ENCODE data around the gene SGMS1. TPM values are rescaled to one million over a fixed set of nuclear protein-coding genes. Genes with fewer than 3 reads are reported as not detected.

The SGMS1 gene
- polyA plus RNA-seq, 10 donors = 20.0 to 29.5 (median 22.8) TPM

DNA sequence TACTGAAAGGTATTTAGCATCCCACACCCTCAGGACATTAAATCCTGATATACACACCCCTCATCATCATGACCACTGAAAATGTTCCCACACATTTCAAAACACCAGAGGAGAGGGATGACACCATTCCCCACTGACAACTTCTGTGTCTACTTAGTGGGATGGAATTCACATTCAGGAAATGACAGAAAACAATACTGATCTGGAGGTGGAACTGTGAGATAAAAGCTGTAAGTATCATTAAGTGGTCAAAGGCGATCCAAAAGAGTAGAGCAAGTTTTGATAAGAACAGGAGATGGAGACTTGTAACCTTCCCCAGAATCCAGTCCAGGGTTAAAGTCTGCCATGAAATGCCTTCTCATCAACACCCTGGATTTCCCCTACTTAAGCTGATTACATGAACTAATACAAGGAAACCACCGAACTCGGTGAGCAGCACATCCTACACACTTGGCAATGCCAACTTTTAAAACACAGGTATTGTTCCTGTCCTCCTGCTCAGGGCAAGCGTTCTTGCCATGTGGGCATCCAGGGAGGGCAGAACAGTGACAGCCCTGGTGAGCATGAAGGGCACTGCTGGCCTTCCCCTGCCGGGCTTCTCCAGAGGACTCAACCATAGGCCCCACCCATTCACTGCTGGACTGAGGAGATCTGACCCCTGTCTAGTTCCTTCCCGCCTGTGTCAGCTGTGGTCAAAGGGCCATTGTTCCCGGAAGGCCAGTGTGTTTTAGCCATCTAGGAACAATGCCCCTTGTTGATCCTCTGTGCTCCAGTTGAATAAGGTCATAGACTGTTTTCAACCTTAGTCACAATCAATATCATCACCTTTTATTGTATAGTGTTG lies 85.0 kb downstream of the SGMS1 start:
- no peak for DNase-seq

DNA sequence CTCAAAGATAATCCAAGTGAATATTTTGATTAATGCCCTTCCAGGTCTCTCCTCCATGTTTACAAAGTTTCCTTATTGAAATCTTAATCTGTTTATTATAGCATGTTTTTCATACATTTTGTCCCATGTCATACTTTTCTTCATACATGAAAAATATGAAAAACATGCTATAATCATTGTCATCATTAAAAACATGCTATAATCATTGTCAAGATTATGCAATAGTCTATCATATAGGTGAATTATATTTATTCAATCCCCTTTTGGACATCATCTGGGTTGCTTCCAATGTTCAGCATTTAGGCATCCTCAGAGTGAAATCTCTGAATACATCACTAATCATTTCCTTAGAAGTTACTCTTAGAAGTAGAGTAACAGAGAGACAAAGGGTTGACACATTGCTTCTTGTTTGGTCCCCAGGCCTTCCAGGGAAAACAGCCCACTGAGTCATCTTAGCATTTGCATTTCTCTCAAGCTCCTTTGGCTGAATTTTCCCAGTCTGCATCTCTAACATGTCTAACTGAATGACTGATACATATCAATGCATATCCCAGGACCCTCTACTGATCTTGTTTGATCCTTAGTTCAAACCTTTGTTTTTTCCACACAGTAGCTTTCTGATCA lies 87.0 kb downstream of the SGMS1 start:
- no peak for DNase-seq

DNA sequence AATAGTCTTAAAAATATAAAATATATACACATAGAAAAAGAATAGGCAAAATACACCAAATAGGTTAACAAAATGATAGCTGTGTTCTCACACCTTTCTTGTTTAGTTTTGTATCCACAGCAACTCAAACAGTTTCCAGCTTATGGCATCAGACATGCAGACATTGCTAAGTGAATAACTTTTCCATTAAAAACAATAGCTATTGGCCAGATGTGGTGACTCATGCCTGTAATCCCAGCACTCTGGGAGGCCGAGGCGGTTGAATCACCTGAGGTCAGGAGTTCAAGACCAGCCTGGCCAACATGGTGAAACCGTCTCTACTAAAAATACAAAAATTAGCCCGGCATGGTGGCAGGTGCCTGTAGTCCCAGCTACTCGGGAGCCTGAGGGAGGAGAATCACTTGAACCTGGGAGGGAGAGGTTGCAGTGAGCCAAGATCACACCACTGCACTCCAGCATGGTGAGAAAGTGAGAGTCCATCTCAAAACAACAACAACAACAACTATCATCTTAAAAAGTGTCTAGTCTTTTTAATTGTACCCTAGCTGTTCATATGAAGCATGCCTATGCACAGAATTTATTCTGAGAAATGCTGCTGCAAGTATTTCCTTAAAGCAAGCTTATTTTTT lies 88.9 kb downstream of the SGMS1 start:
- DNase-seq = peak in 1 of 3 donors; percentile 26

DNA sequence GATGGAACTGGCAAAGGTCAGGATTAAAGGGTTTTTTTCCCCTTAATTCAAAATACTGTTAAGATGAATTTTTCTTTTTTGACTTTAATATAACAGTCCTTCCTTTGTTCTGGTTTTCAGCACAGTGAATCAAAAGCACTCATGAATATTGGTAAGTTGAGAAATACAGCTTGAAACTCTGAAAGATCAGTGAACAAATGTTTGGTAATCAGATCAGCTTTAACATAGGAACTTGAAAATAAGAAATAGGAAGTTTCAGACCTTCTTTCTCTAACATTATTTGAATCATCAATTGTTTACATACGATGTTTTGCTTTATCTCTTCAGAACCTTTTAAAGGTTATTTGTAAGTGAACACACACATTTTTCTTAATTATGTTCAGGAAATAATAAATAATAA lies 90.5 kb downstream of the SGMS1 start:
- DNase-seq = no peak

DNA sequence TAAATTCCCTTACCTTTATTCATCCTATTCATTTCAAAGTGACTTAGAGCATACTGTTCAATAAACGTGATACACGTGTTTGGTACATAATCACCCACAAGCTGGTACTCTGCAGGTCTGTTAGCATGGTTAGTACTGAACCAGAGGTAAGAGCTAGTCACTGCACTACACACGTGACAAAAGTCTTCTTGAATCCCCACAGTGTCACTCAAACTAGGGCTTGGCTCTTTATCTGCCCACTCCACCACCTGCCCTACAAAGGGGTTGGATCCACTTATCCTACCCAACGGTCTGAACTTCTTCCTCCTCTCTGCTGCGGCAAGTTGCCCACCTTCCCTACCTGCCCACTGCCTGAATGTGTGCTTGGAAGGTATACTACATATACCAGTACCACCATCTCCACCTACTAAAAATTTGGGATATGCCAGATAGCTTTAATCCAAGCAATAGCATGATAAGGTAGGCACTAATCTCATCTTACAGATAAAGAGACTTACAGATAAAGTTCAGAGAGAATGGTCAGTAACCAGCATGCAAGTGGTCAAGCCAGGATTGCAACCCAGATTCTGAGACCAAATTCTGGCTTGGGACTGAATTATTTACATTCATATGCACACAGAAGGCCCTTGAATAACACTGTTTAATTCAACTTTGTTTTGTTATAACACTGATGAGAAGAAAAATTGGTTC lies 92.2 kb downstream of the SGMS1 start:
- no peak for DNase-seq

DNA sequence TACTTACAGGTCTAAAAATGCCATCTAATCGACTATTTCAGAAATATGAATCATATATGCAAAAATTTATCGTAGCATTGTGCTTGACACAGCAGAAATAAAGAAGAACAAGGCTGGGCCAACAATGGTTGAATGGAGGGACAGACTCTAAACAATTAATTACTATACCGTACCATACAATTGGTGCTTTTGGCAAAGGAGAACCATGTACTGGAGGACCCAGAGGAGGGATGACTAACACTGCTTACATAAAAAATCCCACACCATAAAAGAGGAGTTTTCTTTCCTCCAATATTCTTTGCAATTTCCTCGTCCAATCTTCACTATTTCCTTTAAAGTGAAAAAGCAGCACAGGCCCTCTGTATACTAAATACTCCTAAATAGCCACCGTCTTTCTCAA lies 94.1 kb downstream of the SGMS1 start:
- no peak for DNase-seq

DNA sequence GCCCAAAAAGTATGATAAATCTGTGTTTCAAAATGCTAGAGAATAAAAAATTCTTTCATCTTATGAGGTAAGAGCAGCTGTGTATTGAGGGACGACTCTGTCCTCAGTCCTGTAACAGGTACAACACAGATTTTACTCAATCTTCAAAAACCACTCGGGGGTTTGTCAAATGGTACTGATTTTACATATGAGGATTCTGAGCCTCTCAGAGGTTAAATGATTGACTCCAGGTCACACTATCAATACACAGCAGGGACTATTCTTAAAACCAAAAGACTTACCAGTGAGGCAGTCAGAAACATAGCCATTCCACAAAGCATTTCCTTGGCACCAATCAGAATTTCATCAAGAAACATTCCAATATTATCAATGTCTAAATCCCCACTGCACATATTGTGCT lies 95.5 kb downstream of the SGMS1 start:
- DNase-seq = no peak

DNA sequence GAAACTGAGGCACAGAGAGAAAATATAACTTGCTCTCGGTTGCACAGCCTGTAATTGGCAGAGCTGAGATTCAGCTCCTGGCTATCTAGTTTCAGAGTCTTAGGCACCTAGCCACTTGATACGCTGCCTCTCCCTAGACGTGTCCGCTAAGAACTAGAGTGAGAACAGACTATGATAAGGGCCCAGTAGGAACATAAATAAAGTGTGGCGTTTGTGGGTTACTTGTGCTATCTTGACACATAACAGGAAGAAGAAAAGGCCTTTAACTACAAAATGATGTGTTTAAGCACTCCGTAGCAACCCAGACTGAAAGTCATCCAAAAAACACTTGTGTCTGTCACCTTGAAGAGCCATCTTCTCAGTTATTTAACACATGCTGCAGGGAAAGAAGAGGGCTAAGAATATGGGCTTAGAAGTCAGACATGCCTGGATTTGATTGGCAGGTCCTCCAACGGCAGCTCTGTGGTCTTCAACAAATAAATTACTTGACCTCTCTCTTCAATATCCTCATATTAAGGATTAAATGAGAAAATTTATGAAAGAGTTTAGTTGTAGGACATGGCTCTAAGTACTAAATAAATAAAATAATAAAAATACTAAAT lies 96.2 kb downstream of the SGMS1 start:
- no peak for DNase-seq

DNA sequence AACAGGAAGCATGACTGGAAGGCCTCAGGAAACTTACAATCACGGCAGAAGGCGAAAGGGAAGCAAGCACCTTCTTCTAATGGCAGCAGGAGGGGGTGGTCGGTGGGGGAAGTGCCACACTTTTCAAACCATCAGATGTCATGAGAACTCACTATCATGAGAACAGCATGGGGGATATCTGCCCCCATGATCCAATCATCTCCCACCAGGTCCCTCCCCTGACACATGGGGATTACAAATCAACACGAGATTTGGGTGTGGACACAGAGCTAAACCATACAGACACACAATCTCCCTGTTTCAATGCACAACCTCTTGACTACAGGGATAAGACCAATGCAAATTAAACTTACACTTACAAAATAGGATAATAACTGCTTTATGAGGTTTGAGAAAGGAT lies 97.6 kb downstream of the SGMS1 start:
- no peak for DNase-seq

DNA sequence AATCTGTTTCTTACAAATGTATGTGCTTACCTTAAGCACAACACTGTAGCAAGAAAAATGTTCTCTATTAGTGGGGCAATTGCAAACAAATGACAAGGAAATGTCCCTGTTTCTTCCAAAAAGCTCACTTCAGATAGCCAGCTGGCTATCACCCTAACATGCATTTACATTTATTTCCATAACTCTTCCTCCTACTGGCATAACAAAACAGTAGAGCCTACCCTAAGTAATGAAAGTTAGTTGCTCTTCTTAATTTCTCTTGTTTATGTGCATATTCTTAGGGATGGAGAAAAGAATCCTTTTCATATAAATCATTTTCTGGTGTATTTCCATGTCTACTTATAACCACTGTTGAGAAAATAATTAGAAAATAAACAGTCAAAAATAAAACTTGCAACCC lies 100.4 kb downstream of the SGMS1 start:
- DNase-seq = no peak

DNA sequence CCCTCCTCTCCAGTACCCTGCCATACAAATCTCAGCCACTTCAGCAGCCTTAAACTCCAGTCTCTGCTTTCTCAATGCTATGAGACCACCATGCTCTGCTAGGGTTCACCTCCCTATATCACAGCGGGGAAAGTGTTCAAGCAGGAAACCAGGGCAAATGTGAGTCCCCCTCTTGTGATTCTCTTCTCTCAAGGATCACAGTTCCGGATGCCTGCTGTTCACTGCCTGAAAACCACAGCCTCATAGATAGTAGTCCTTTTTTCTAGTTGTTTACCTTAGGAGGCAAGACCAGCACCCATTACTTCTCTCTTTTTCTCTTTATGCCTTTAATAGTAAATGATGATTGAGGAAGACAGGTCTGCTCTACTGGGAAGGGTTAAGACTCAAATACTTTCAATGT lies 100.8 kb downstream of the SGMS1 start:
- DNase-seq = no peak

DNA sequence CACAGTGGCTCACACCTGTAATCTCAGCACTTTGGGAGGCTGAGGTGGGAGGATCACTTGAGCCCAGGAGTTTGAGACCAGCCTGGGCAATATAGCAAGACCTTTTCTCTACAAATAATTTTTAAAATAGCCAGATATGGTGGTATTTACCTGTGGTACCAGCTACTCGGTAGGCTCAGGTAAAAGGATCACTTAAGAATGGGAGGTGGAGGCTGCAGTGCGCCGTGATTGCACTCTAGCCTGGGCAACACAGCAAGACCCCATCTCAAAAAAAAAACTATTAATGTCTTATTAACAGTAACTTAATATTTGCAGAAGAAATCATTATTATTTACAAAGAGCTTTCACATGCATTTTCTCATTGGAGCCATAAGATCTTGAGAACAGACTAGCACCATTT lies 103.6 kb downstream of the SGMS1 start:
- DNase-seq = no peak

DNA sequence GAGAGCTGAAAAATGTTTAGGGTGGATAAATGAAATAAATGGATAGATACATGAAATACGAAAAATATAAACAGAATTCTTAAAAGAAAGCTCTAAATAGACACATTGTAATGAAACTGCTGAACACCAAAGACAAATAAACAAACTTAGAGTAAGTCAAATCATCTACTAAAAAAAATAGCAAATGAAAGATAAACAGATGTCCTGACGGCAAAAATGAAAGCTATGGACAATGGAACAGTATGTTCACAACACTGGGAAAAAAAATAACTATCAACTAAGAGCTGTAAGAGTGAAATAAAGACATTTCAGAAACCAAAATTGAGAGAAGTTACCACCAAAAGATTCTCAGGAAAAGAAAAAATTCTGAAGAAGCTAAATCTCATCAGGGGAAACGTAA lies 106.1 kb downstream of the SGMS1 start:
- no peak for DNase-seq

DNA sequence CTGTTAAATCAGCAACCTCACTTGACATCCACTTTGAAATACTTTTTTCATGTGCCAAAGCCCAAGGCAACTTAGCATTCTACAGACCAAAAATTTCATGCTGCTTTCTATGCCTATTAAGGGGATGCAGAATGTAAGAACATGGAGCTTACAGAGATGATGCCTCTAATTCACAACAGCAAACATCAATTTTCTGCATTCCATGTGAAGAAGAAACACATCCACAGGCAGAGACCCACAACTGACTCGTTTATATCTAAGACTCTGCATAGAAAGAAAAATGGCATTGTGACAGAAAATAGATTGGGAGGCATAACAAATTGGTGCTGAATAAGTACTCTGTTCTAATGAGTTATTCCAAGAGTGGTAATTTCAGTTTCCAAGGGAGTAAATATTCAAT lies 107.6 kb downstream of the SGMS1 start:
- no peak for DNase-seq

DNA sequence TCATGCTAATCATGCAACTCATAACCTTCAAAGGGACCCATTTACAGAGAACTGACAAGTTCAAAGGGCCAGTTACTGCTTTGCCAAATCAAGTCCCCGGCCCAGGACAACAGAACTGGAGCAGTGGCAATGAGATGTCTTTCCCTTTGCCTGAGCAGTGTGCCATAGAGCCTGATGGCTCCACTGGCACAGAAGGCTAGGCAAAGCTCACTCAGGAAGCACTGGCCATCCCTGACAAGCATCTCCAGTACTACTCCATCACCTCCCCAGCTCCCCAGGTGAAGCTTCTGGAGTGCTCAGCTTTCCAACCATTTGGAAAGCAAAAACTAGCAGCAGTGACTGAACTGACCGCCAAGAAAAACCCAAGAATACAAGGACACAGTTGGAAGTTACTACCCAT lies 108.3 kb downstream of the SGMS1 start:
- DNase-seq = no peak

DNA sequence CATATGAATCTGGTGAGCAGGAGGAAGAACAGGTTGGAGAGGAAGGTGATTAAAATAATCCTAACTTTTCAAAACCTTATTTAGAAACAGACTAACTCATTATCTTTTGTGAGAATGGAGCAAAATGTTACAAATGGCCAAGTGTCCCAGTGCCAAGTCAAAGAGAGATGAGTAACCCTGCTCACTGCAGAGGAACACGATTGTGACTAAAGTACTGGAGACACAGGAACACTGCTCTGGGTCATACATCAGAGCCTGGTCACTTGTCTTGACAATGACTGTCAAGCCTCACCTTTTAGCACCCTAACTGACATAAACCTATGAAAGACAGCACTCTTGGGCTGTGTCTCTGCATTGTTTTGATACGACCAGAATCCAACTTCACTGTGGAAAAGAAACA lies 108.8 kb downstream of the SGMS1 start:
- no peak for DNase-seq

DNA sequence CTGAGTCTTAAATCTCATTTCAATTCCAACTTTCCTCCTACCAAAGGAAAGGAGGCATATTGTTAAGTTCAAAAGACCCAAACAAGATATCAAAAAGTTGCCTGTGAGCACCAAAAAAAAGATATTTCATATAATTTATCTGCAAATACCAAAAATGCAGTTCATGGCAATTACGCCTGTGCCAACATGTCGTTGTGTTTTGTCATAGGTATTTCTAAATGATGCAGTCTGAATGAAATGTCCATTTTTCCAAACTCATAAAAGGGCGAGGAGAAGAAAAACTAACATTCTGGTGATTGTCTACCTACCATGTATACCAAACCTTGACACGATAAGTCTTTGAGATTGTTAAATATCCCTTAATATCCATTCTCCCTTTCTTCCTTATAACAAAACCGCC lies 109.8 kb downstream of the SGMS1 start:
- no peak for DNase-seq

DNA sequence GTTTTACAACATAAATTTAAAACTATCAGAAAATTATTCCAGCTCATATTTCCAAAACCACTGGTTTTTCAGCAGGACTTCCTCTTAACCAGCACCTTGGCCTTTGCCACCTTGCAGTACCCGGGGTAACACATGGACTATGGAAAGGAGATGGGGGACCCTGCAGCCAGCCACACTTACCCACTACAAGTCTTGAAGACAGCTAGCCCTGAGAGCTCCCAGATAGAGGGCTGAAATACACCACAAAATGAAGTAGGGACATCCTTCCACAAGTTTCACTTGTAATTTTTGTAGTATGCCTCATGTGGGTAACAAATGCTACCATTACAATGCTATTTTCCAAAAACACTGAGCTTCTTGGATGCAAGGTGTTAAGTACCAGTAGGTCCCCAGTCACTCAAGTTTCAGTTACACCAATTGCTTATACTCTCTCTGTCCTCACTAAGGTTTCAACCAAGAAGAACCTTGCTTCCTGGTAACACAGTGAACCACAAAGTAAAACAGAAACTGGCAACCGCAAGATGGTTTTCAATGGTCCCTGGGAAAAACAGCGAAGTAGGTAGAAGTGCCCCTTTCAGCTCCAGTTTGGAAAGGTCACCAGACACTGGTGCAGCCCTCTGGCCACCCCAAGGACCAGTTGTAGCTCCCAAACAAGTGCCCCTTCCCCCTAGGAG lies 110.9 kb downstream of the SGMS1 start:
- DNase-seq = no peak

DNA sequence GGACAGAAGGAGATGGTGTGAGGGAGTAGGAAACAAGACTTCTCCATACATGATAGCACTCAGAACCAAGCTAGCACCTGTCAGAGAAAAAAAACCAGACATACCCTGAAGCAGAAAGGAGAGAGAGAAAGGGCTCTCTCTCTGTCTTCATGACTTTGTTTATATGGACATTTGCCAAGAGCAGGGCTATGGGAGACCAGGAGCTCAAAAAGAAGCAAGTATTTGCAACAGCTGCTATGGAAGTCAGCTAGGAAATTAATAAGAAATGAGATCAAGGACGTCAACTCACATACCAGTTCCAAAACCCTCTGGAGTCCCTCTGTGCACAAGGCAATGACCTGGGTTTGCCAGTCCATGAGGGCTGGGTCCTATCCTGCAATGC lies 111.6 kb downstream of the SGMS1 start:
- DNase-seq = no peak

DNA sequence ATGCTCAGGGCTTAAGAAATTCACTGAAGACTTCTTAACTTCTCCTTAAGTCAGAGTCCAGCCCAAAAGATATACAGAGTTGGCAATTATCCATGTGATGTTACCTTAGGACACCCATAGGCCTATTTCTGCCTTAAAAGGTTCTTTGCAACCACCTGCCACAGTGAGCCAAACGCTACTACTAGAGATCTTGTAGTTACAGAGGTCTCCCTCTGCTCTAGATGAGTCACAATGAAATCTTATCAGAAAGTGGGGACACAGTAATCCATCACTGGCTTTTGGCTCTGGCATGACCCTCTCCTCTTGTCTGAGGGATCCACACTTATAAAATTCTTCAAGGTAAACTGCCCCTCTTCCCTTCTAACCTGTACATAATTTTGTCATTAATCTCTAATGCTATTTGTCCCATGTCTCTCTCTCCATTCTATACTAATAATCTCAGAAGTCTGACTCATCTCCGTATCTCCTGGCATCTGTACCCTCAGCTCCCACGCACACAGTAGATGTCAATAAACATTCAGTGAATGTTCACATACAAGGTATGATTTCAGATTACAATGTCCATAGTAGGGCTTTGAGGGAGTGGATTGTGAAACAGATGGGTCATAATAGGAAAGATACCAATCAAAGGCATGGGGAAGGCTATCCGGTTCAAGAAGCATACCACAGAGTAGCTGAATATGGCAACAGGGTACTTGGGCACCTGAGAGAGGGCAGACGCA lies 112.1 kb downstream of the SGMS1 start:
- DNase-seq = no peak

Data from muscle of back (tissue), 11 donors.